ENCODE data around the gene CCND2.
A peak's percentile ranks its signal among the peaks of the same experiment; 100 is the strongest.

- TF ChIP-seq ZNF24 (tag by site-specific recombination; IDR thresholded peaks at IDR 0.05) = no peak; the same call in 1 of the 2 replicates
- no peak for TF ChIP-seq ZNF248 (tag by site-specific recombination; IDR thresholded peaks at IDR 0.05)
- TF ChIP-seq PRDM6 (tag by site-specific recombination; IDR thresholded peaks at IDR 0.05) = no peak
- TF ChIP-seq CTCF (tag by site-specific recombination; IDR thresholded peaks at IDR 0.05) = no peak
- no peak for TF ChIP-seq GLI4 (tag by site-specific recombination; IDR thresholded peaks at IDR 0.05)
- no peak for TF ChIP-seq HOXA7 (CRISPR knock-in tag; IDR thresholded peaks at IDR 0.05; ENCODE audit: borderline replicate concordance)
- TF ChIP-seq ZNF184 (tag by site-specific recombination; IDR thresholded peaks at IDR 0.05) = no peak
- no peak for TF ChIP-seq ZNF239 (tag by site-specific recombination; IDR thresholded peaks at IDR 0.05)
- 0 out of 2 replicates have a peak, but pooled peaks have one; percentile 1 for TF ChIP-seq ZNF335 (tag by site-specific recombination; conservative IDR thresholded peaks at IDR 0.05)
- no peak for TF ChIP-seq ZNF785 (tag by site-specific recombination; IDR thresholded peaks at IDR 0.05)
These were observed 3.6 kb downstream of the CCND2 start for GRCh38 chr12:4277205-4277543.

Data from HEK293 (cell line).